Stimulated activated CD4-positive, alpha-beta T cell treated with anti-CD3 and anti-CD28 coated beads, TNF-alpha, amount 100 ng/mL, for 1 hour (primary cell): ENCODE measurements around the gene MIA2.
"Not testable (repeated sequence)": the region's sequence is repeated elsewhere in the genome, so short reads cannot be mapped to it uniquely, and the experiment has no call there.

Experiments
- DNase-seq, 3 donors: peaks; one replicate each; pipeline ENCODE4 v3.0.0-alpha.2; 2020; ENCODE audit warnings: low read depth in 3 of 3, low spot score in 1 of 3

MIA2 gene

DNA sequence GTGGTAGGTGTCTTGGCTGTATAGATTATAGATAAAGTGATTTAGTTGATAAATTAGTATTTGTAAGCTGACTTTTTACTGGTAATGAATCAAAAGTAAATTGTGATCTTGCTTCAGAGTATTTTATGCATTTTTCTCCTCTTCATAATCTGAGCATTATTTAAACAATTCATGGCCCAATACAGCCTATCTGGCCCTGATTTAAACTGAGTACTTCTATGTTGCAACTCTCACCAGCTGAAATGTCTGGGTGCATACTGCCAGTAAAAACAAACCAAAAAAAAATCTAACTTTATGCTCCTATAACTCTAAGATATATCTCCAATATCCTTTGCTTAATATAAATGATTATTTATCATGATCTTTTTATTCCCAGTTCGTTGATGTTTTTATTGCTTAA, 86.6 kb downstream of the MIA2 start:
- no peak for DNase-seq

- DNase-seq, result no peak
Observed at GRCh38 chr14:39322807-39323206, 89.1 kb downstream of the MIA2 start.

DNA sequence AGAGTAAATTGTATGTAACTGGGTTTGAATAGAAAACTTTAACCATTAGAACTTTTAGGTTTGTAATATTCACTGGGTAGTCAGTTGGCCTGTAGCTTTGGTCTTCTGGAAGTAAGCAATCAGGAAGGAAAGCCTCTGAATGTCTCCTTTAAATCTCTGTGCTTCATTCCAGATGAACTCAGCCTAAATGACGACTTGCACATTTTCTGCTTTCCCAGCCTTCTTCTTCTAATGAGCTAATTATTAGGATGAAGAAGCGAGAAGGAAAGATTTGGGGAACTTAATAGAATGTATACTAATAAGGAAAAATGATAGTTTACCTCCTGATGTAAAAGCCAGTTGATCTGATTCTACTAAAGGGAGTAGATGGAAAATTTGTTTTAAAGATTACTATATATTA, 90.4 kb downstream of the MIA2 start:
- no peak for DNase-seq

- no peak for DNase-seq
Observed at GRCh38 chr14:39339003-39339402, 105.3 kb downstream of the MIA2 start.

DNA sequence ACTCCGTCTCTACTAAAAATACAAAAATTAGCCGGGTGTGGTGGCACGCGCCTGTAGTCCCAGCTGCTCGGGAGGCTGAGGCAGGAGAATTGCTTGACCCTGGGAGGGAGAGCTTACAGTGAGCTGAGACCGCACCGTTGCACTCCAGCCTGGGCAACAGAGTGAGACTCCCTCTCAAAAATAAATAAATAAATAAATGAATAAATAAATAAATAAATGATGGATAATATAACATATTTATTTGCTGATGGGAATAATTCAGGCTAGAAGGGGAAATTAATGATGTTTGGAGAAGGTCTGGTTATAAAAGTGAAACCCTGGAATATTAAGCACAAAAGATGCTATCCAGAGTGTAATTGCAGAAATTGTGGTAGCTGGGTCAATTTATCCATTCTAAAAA, 107.4 kb downstream of the MIA2 start:
- not testable (repeated sequence) for DNase-seq

- no peak for DNase-seq
Observed at GRCh38 chr14:39342768-39343167, 109.1 kb downstream of the MIA2 start.

- DNase-seq, result no peak
Observed at GRCh38 chr14:39343614-39344013, 109.9 kb downstream of the MIA2 start.

DNA sequence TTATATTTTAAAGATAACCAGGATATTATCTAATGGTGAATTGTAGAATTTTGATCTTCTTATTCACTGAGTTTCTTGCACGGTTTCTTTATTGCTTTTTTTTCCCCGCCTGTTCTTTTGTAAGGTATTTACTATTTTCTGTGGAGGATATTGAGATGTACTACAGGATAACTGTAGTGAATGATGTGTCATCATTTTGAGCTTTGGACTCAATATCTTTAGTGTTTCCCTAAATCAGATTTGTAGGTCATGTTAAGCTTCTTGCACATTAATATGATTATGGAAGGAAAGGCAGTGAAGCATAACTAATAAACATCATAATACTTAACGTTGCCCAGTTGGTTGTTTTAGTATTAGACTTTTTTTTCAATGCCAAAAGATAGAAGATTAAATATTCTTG, 117.2 kb downstream of the MIA2 start:
- DNase-seq, result no peak

DNA sequence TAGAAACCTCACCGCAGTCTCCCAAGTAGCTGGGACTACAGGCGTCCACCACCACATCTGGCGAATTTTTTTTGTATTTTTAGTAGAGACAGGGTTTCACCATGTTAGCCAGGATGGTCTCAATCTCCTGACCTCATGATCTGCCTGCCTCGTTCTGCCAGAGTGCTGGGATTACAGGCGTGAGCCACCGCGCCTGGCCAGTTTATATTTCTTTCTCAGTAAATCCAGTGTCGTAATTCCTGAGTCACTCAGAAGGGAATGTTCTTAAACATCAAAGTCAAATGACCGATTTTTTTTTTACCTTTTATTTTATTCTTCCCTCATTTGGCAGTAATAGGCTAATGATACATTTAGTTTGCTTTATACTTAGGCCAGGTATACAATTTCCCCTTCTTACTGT, 118.0 kb downstream of the MIA2 start:
- no peak for DNase-seq

DNA sequence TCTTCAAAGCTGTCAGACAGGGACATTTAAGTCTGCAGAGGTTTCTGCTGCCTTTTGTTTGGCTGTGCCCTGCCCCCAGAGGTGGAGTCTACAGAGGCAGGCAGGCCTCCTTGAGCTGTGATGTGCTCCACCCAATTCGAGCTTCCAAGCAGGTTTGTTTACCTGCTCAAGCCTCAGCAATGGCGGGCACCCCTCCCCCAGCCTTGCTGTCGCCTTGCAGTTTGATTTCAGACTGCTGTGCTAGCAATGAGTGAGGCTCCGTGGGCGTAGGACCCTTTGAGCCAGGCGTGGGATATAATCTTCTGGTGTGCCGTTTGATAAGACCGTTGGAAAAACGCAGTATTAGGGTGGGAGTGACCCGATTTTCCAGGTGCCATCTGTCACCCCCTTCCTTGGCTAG, 125.4 kb downstream of the MIA2 start:
- not testable (repeated sequence) for DNase-seq

- no peak for DNase-seq
Observed at GRCh38 chr14:39360316-39360715, 126.6 kb downstream of the MIA2 start.

DNA sequence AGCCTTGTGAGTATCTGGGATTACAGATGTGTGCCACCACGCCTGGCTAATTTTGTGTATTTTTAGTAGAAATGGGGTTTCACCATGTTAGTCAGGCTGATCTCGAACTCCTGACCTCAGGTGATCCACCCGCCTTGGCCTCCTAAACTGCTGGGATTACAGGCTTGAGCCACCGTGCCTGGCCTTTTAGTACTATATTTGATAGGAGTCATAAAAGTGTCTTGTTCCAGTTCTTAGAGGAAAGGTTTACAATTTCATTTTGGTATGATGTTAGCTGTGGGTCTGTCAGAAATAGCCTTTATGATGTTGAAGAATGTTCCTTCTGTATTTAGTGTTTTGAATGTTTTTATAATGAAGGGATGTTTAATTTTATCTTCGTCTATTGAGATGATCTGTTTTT, 127.8 kb downstream of the MIA2 start:
- not testable (repeated sequence) for DNase-seq

GRCh38 chr14:39364509-39364908, 130.8 kb downstream of the MIA2 start:
- no peak for DNase-seq

DNA sequence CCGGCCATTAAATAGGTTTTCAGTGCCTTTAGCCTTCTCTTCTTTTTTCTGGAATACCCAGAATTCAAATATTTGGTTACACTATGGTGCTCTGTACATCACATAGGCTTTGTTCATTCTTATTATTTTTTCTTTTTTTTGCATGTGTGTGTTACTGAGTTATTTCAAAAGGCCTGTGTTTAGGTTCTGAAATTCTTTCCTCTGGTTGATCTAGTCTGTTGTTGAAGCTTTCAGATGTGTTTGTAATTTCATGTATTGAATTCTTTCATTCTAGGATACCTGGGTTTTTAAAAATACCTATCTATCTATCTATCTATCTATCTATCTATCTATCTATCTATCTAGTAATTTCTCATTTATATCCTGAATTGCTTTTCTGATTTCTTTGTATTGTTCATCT, 131.6 kb downstream of the MIA2 start:
- no peak for DNase-seq

- no peak for DNase-seq
Observed at GRCh38 chr14:39366460-39367386, 133.0 kb downstream of the MIA2 start.

DNA sequence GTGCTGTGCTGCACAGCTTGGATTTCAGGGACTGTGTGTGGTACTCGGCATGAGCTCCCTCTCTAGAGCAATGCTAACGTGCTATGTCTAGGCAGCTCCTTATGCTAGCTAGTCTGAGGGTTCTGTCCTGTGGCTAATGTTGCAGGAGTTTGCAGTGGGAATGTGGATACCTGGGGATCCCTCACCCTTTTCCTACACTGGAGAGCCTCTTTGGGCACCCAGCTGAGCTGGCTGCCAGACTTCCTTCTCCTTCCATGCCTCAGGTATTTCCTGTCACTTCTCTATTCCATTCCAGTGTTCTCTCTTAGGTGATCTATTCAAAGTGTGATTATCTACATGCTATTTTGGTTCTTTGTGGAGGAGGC, 133.7 kb downstream of the MIA2 start:
- DNase-seq, result no peak

DNA sequence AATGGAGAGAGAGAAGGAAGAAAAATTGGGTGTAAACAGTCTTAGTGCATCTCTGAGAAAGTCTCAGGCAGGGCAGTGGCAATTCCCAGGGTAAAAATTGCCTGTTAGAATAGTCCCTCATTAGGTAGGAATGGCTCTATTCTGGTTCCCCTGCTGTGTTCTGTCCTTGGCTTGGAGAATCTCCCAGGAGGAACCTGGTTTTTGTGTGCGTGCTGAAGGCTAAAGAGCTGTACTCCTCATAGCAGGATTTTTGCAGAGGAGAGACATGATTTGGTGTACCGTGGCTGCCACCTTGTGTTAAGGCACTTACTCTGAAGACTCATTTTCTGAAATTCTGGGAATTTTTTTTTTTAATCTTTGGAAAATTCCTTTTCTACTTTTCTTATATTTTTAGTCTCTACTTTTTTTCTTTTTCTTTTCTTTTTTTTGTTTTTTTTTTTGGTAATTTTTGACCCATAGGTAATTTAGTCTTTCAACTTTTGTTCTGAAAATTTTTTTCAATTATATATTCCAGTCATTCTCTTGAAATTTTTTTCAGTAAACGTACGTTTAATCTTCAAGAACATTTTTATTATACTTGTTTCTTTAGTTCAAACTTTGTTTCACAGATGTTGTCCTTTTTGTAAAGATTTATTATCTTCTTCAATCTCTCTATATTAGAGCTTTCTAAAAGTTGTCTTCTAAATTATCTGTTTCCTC, 134.7 kb downstream of the MIA2 start:
- DNase-seq, result no peak

DNA sequence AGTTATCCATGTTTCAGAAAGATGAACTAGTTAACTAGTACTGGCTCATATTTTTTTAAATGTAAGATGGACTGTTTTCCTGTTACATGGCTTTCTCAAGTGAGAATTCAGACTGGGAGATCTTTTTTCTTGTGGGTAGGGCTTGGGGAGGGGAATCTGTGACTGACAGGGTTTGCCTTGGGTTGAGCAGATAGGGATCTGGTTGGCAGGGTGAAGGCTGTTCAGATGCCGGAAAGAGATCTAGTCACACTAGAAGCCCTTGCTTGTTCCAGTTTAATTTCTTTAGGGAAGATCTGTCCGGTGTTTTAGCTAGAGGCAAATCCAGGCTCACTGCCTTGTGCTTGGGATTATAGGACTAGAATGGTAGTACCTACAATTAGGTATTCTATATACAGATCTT, 135.3 kb downstream of the MIA2 start:
- DNase-seq, result no peak

DNA sequence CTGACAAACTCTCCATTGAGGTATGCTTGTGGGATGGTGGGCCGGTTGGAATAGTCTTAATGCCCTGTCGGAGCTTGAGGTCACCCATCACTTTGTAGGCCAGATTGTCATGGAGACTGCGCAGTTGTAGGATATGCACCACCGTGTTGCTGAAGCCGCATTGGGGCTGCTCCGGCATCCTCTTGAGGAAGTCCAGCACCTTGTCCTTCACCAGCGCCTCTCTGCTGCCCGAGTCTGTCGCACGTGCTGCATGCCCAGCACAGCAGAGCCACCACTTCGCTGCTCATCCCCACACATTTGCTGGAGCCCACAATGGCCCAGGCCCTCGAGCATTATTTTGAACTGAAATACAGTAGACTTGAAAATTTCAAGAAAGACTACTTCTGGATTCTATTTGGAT, 136.7 kb downstream of the MIA2 start:
- no peak for DNase-seq

DNA sequence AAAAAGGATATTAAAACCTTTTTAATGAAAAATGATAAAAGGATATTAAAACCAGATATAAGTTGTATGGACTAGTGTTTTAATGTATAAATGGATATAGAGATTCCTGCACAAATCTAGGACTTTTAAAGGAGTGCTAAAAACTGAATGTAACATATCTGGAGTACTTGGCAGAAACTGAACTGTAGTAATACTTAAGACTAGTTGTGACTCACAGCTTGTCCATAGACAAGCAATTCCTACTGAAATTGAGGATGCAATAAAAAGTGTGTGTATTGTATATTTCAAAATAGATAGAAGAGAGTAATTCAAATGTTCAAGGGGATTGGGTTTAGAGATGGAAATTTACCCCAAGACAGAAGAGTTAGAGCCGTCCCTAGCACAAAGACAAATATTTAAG, 138.9 kb downstream of the MIA2 start:
- no peak for DNase-seq

DNA sequence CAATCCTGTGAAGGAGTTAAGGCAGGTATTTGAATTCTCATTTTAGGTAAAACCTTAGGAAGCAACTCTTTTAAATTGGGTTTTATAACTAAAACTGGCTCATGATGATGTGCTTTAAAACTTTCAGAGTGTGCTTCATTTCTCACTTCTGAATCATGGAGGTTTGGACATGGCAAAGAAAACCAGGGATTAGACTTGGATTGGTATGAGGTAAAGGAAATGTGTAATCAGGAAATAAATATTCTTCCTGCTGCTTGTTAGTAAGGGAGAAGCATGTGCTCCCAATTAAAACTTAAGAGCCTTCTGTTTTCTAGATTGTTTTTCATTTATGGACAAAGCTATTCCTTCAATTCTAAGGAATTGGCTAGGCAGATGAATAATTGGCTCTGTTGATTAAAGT, 141.1 kb downstream of the MIA2 start:
- no peak for DNase-seq

DNA sequence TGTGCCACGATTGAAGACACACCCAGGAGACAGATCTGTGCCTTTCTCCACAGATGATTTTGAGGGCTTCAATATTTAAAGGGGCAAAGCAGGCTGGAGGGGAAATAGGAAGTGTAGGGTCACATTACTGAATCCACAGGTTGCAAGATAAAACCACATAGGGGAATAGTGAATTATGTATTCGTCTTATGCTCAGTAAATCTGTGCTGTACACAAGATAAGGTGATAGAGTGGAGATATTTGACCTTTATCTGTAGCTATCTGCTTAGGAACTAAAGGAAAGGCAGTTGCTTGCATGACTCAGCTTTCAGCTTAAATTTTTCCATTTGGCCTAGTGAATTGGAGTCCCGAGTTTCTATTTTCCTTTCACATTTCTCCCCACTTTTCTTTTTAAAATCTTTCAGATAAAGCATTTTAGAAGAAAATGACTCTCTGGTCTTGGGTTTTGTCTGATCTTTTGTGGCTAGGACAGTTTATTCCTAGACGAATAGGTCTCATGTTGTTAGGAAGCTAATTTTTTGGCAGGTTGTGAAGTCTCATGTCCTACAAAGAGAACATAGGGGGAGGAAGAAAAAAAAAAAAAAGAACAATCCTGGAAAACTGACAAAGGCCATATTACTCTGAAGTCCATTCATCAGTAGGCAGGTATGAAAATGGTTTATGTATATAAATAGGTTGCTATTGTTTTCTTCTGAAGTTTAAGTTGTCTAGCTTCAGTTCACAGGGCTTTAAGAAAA, 143.1 kb downstream of the MIA2 start:
- no peak for DNase-seq
